ENCODE measurements around the gene PRDM13.

Gene PRDM13

GRCh38 chr6:99660206-99660605 lies 53.6 kb downstream of the PRDM13 start:
- H3K27ac ChIP-seq: no peak overlapping the region
- no peak for TF ChIP-seq CTCF (IDR thresholded peaks at IDR 0.05)

- no peak for TF ChIP-seq ZFX (IDR thresholded peaks at IDR 0.05; ENCODE audit: borderline replicate concordance)
- no peak for TF ChIP-seq CTCF (IDR thresholded peaks at IDR 0.05)
- H3K27ac ChIP-seq: no peak overlapping the region
These were observed 55.2 kb downstream of the PRDM13 start for GRCh38 chr6:99661870-99662269.

- TF ChIP-seq CTCF (IDR thresholded peaks at IDR 0.05) (no peak), ZFX (IDR thresholded peaks at IDR 0.05; ENCODE audit: borderline replicate concordance) (no peak)
- H3K27ac ChIP-seq: no peak overlapping the region
These were observed 56.0 kb downstream of the PRDM13 start for GRCh38 chr6:99662616-99663015.
